ENCODE data around the gene PNPLA1. TPM values are rescaled to one million over a fixed set of nuclear protein-coding genes. Genes with fewer than 3 reads are reported as not detected.

The PNPLA1 gene
- polyA plus RNA-seq, 1 donor, result 0.27 TPM

GRCh38 chr6:36318690-36319435 is 49.0 kb downstream of the PNPLA1 start:
- DNase-seq, result no peak

GRCh38 chr6:36319436-36319762 is 49.5 kb downstream of the PNPLA1 start:
- no peak for DNase-seq

- DNase-seq, result no peak
These were observed 50.0 kb downstream of the PNPLA1 start for GRCh38 chr6:36319821-36320220.

- no peak for DNase-seq
These were observed 50.6 kb downstream of the PNPLA1 start for GRCh38 chr6:36320475-36320874.

GRCh38 chr6:36322591-36322990 is 52.7 kb downstream of the PNPLA1 start:
- no peak for DNase-seq

GRCh38 chr6:36323062-36323461 is 53.2 kb downstream of the PNPLA1 start:
- no peak for DNase-seq

- DNase-seq, result no peak
These were observed 54.3 kb downstream of the PNPLA1 start for GRCh38 chr6:36324191-36324590.

- no peak for DNase-seq
These were observed 54.9 kb downstream of the PNPLA1 start for GRCh38 chr6:36324715-36325114.

GRCh38 chr6:36326356-36326995 is 56.6 kb downstream of the PNPLA1 start:
- peak; percentile 49 for DNase-seq

- DNase-seq, result no peak
These were observed 57.5 kb downstream of the PNPLA1 start for GRCh38 chr6:36327226-36327918.

GRCh38 chr6:36327919-36328236 is 58.0 kb downstream of the PNPLA1 start:
- no peak for DNase-seq

- DNase-seq, result no peak
These were observed 58.7 kb downstream of the PNPLA1 start for GRCh38 chr6:36328600-36328999.

- DNase-seq, result no peak
These were observed 60.0 kb downstream of the PNPLA1 start for GRCh38 chr6:36329798-36330291.

GRCh38 chr6:36330366-36330765 is 60.5 kb downstream of the PNPLA1 start:
- DNase-seq, result no peak

GRCh38 chr6:36331381-36331780 is 61.5 kb downstream of the PNPLA1 start:
- DNase-seq, result no peak

GRCh38 chr6:36333171-36333895 is 63.5 kb downstream of the PNPLA1 start:
- DNase-seq, result no peak

GRCh38 chr6:36333931-36334725 is 64.3 kb downstream of the PNPLA1 start:
- peak; percentile 48 for DNase-seq

GRCh38 chr6:36334832-36335459 is 65.1 kb downstream of the PNPLA1 start:
- no peak for DNase-seq

GRCh38 chr6:36335465-36336207 is 65.8 kb downstream of the PNPLA1 start:
- no peak for DNase-seq

GRCh38 chr6:36336208-36336710 is 66.4 kb downstream of the PNPLA1 start:
- DNase-seq, result no peak

GRCh38 chr6:36336779-36337241 is 67.0 kb downstream of the PNPLA1 start, which contains the start of gene BNIP5:
BNIP5 (minus strand) TSS chr6:36336888; CDS start chr6:36330690, 6,198 bp downstream.
- DNase-seq, result no peak
